ENCODE data around the gene DHFR2. TPM values are rescaled to one million over a fixed set of nuclear protein-coding genes. Genes with fewer than 3 reads are reported as not detected.

Gene DHFR2
- total RNA-seq, 3 donors from 2014 or later, result 5.4 to 9.1 (median 6.2) TPM

GRCh38 chr3:94098452-94098851 is 35.7 kb upstream of the DHFR2 start:
- H3K4me3 ChIP-seq, result no peak overlapping the region
- H3K9me3 ChIP-seq, result no peaks in the 10 kb centered on the region
- TF ChIP-seq CTCF (IDR thresholded peaks at IDR 0.05), result no peak
- peak; percentile 19 for ATAC-seq
- DNase-seq, result no peak
- no peaks in the 10 kb centered on the region for H3K4me1 ChIP-seq (ENCODE audit: low read depth)
- intact Hi-C loops (cut with DNase I, micrococcal nuclease), result no loop called here
- peaks cover 6% of the 10 kb centered on the region for H3K36me3 ChIP-seq (ENCODE audit: low read depth)

- Histone ChIP-seq H3K36me3 (ENCODE audit: low read depth) (peaks cover 6% of the 10 kb centered on the region), H3K4me3 (no peak overlapping the region), H3K4me1 (ENCODE audit: low read depth) (no peaks in the 10 kb centered on the region), H3K9me3 (no peaks in the 10 kb centered on the region)
- intact Hi-C loops (cut with DNase I, micrococcal nuclease), result no loop called here
- no peak for TF ChIP-seq CTCF (IDR thresholded peaks at IDR 0.05)
- ATAC-seq, result no peak
- DNase-seq, result no peak
Observed at GRCh38 chr3:94095111-94095510, 32.4 kb upstream of the DHFR2 start.

- Histone ChIP-seq H3K36me3 (ENCODE audit: low read depth) (peaks cover 6% of the 10 kb centered on the region), H3K9me3 (no peaks in the 10 kb centered on the region), H3K4me3 (no peak overlapping the region), H3K4me1 (ENCODE audit: low read depth) (no peaks in the 10 kb centered on the region)
- intact Hi-C loops (cut with DNase I, micrococcal nuclease), result no loop called here
- DNase-seq (no peak), ATAC-seq (no peak)
- TF ChIP-seq CTCF (IDR thresholded peaks at IDR 0.05), result no peak
Observed at GRCh38 chr3:94093151-94093550, 30.4 kb upstream of the DHFR2 start.

GRCh38 chr3:94092086-94092485 is 29.4 kb upstream of the DHFR2 start:
- Histone ChIP-seq H3K36me3 (ENCODE audit: low read depth) (peaks cover 6% of the 10 kb centered on the region), H3K4me1 (ENCODE audit: low read depth) (no peaks in the 10 kb centered on the region), H3K4me3 (no peak overlapping the region), H3K9me3 (no peaks in the 10 kb centered on the region)
- DNase-seq, result no peak
- intact Hi-C loops (cut with DNase I, micrococcal nuclease), result no loop called here
- TF ChIP-seq CTCF (IDR thresholded peaks at IDR 0.05), result no peak
- ATAC-seq, result no peak

- ATAC-seq, result no peak
- intact Hi-C loops (cut with DNase I, micrococcal nuclease), result no loop called here
- no peak overlapping the region for H3K4me3 ChIP-seq
- no peak for DNase-seq
- TF ChIP-seq CTCF (IDR thresholded peaks at IDR 0.05), result no peak
- H3K4me1 ChIP-seq (ENCODE audit: low read depth), result no peaks in the 10 kb centered on the region
- no peaks in the 10 kb centered on the region for H3K36me3 ChIP-seq (ENCODE audit: low read depth)
- H3K9me3 ChIP-seq, result no peaks in the 10 kb centered on the region
Observed at GRCh38 chr3:94089126-94089525, 26.4 kb upstream of the DHFR2 start.

GRCh38 chr3:94083261-94083660 is 20.5 kb upstream of the DHFR2 start:
- intact Hi-C loops (cut with DNase I, micrococcal nuclease), result no loop called here
- no peak for TF ChIP-seq CTCF (IDR thresholded peaks at IDR 0.05)
- Histone ChIP-seq H3K9me3 (no peaks in the 10 kb centered on the region), H3K36me3 (ENCODE audit: low read depth) (no peaks in the 10 kb centered on the region), H3K4me1 (ENCODE audit: low read depth) (peaks cover 7% of the 10 kb centered on the region), H3K4me3 (no peak overlapping the region)
- ATAC-seq (no peak), DNase-seq (no peak)
